GM18909 (cell line): Measurements from ENCODE around the gene AFG1L.
"Not testable (repeated sequence)": the region's sequence is repeated elsewhere in the genome, so short reads cannot be mapped to it uniquely, and the experiment has no call there.

Source experiments
- ATAC-seq: cut with Tn5 transposase; IDR thresholded peaks from one replicate; pipeline ENCODE4 v1.9.1; 2021; ENCODE audit warnings: mild to moderate bottlenecking; ENCODE audit not compliant: unreplicated experiment, poor library complexity

AFG1L gene

DNA sequence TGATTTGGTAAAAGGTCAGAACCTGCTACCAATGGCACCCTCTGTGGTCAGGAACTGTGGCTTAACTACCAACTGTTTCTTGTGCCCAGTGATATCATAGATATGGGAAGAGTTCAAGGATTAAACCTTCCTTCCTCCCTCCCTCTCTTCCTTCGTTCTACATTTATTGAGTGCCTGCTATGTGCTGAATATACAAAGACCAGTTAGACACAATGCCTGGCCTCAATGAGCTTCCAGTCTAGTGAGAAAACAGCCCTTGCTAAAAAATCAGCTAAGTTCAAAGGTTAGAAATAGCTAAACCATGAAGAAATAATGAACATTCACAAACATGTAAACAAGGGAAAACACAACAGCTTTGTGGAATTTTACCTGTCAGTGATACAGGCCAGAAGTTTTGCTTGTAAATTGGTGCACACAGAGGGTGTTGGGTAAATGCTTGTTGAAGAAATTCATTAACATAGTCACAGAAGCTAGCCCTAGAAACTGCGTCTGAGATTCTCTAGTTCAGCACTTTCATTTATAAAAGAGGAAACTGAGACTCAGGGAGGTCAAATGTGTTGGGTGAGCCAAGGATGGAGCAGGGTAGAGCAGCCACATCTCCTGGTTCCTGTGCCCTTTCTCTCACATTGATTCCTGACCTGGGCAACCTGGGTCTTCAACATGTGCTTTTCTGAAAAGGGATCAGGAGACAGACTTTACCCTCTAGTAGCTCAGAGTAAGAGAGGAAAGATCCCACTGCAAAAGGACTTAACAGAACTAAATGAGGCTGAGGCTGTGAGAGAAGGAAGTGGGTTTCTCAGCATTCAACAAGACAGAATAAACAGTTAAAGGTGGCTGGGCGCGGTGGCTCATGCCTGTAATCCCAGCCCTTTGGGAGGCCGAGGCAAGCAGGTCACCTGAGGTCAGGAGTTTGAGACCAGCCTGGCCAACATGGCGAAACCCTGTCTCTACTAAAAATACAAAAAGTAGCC is 251.5 kb downstream of the AFG1L start:
- no peak for ATAC-seq

DNA sequence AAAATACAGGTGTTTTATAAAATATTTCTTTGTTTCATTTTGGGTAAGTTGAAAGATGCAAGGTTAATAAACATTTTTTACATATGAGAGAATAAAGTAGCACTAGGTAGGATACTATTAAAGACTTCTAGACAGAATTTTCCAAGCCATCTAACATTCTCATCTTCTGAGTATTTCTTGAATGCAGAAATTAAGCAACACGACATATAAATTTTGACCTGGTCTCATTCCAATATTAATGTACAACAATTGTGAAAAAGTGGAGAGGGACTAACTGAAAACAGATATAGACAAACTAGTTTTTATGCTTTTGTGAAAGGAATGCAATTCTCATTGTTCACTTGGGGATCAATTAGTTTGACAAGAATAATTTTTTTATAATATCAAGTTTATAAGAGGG is 254.4 kb downstream of the AFG1L start:
- ATAC-seq, result no peak

GRCh38 chr6:108549741-108550140 is 254.9 kb downstream of the AFG1L start:
- no peak for ATAC-seq

- ATAC-seq, result no peak
These were observed 255.4 kb downstream of the AFG1L start for GRCh38 chr6:108550256-108550655.

- no peak for ATAC-seq
These were observed 260.7 kb downstream of the AFG1L start for GRCh38 chr6:108555399-108556052.

DNA sequence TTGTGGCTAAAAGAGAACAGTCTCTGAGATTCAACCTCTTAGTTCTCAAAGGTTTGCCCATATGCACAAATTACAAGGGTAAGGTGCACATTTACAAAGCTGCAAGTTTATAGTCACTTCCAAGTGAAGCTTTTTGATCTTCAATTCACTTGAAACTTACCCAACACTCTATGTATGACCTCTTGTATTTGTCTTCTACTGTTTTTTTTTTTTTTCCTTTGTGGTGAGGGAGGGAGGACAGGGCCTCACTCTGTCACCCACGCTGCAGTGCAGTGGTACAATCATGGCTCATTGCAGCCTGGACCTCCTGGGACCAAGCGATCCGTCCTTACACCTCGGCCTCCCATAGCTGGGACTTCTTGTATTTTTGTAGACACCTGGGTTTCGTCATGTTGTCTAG is 261.4 kb downstream of the AFG1L start:
- ATAC-seq, result no peak

- ATAC-seq, result no peak
These were observed 262.1 kb downstream of the AFG1L start for GRCh38 chr6:108556866-108557493.

DNA sequence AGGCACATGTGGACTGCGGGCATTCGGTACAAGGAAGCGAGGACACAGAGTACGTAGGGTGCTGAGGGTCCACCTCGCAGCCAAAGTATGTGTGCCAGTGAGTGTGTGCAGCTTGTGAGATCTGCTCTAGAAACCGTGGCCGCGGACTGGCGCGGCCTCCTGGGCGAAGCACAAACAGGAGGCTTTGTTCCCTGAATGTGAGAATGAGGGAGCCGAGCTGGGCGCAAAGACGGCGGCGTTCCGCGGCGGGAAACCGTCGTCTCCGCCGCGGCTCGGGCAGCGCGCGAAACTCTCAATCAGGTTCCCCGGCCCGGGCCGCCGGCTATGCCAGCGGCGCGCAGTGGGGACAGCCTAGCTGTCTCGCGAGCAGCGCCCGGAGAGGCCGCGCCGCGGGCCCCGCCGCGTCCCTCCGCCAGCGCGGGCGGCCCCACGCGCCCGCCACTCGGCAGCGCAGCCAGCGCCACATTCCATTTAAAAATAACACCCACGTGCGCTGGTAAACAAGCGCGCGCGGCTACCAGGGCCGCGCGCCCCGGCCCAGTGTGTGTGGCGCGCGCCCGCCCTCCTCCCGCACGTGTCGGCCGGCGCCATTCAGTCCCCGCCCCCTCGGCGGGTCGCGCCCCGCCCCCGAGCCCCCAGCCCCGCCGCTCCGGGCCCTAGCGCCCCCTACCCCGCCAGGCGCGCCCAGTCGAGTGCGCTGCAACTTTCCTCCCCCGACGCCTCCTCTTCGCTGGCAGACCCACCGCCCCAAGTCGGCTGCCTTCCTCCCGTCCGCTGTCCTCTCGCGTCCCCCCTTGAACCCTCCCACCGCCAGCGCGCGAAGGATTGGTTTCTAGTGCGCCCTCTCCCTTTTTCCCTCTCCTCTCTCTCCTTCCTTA is 262.9 kb downstream of the AFG1L start:
- no peak for ATAC-seq

- ATAC-seq, result peak; percentile 70
These were observed 263.7 kb downstream of the AFG1L start for GRCh38 chr6:108558372-108559096.

DNA sequence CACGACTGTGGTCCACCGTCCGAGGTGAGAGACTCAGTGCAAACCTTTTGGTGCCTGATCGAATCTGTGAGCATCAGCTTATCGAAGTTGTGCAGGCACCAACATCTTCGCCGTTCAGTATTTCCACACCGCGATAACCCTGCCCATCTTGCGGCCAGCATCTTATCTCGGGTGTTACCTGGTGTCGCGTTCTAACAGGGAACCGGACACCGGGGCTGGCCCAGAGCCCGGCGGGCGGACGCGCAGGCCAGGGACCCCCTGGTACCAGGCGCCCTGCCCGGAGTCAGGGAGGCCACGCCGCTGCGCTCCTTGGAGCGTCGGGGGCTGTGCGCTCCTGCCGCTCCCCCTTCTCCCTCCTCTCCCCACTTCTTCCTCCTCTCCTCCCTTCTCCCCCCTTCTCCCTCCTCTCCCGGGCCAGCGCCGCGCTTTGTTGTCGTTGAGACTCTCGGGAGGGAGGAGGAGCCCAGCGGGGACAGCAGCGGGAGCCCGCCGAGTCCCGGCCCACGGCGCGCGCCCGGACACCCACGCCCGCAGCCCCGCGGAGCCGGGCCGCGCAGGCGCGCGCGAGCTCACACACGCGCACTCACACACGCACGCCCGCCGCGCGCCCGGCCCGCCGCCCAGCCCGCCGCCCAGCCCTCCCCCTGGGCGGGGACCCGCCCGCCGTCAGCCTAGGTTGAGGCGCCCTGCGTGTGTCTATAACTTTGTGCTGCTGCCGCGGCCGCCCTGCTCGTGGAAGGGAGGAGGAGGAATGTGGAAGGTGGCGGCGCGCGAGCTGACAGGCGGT is 264.4 kb downstream of the AFG1L start:
- ATAC-seq, result peak; percentile 51

DNA sequence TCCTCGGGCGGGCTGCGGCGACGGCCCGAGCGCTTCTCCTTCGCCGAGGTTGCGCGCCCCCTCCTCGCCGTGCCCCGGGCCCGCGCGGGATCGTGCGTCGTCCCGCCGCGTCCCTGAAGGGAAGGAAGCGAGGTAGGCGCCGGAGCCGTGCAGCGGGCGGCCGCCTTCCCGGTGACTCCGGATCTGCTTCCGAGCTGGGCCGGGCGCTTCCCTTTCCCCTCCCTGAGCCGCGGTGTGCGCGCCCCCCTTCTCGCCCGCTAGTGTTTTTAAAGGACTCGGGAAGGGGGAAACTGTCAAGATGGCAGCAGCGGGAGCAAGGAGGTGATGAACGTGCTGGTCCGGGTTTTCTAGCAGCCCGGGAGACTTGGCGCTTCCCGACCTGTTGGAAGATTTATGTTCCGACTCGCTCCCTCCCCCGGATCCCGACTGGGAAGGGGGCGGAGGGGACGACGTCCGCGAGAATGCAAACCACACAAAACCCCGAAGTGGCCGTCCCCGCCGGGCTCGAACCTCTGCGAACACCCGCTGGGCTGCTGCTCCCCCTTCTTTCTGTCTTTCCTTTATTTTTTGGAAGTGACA is 265.1 kb downstream of the AFG1L start:
- ATAC-seq, result peak; percentile 7

DNA sequence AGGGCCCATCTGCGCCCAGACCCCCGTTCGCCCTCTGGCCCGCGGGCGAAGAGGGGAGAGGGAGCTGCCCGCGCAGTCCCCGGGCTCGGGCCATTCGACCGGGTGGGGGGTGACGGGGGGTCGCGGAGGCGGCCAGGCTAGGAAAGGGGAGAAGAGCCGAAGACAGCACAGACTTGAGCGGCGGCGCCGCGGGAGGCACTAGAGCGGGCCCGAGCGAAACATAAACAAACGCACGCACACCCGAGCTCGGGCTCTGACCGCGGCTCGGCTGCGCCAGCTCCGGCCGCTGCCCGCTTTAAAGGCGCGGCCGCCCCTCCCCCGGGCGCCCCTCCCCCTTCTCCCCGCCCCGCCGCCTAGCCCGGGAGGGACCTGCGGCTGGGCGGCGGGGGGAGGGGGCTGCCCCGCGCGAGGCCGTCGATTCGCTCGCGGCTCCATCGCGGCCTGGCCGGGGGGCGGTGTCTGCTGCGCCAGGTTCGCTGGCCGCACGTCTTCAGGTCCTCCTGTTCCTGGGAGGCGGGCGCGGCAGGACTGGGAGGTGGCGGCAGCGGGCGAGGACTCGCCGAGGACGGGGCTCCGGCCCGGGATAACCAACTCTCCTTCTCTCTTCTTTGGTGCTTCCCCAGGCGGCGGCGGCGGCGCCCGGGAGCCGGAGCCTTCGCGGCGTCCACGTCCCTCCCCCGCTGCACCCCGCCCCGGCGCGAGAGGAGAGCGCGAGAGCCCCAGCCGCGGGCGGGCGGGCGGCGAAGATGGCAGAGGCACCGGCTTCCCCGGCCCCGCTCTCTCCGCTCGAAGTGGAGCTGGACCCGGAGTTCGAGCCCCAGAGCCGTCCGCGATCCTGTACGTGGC is 265.8 kb downstream of the AFG1L start, which contains the start of gene FOXO3:
Gene FOXO3, plus strand, starts transcription at position 455 of the 846 bp plus-strand sequence. Its CDS starts 292 bp downstream, at position 747.
- ATAC-seq, result no peak

GRCh38 chr6:108561309-108561647 is 266.4 kb downstream of the AFG1L start:
- not testable (repeated sequence) for ATAC-seq

DNA sequence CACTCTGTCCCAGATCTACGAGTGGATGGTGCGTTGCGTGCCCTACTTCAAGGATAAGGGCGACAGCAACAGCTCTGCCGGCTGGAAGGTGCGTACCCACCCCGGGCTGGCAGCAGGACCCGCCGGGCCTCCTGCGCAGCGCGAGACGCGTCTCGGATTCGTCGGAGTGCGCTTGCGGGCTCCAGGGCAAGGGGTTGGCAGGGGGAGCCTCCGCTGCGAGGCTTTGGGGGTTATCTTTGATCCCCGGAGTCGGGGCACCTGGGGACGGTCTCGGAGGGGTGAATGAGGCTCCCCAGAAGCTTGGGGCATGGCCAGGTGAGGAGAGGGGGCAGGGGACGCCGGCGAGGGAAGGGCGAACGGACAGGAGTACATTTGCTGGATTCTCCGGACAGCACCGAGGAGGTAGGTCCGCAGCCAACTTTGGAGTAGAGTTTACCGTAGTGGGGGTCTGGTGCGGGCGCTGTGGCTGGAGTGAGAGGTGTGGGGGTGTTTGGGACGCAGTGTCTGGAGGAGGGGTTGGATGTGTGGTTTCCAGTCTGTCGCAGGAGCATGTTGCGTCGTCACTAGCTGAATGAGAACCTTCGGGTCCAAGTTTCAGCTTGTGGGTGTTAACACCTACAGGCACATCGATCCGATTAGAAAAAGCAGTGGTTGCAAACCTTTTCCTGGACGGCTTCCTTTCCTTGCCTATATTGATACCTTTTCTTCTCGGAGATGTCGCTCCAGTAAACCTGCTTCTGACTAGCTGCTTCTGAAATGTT is 267.1 kb downstream of the AFG1L start:
- no peak for ATAC-seq

- no peak for ATAC-seq
These were observed 267.7 kb downstream of the AFG1L start for GRCh38 chr6:108562503-108562993.

DNA sequence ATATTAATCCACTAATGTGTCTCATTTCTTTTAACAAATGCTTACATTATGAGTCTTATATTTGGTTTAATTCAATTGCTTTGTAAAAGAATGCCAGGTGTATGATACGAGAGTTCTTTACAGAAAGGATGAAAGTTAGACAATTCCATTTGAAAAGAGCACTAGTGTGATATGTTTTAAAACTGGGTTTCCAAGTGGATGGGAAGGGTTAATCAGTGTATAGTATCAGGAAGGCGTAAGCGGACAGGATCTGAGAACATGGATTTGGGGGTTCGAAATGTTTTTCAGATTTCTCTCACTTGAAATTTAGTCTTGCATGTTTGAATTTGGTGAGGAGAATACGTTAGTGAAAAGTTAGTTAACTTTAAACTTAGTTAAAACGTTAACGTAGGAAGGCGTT is 268.4 kb downstream of the AFG1L start:
- ATAC-seq, result no peak

GRCh38 chr6:108564178-108564577 is 269.3 kb downstream of the AFG1L start:
- ATAC-seq, result no peak
